DND-41 (cell line): ENCODE results near the gene AIPL1.

ENCODE experiments used
- EZH2 ChIP-seq: IDR thresholded peaks from 3 replicates; pipeline ENCODE4 v1.6.1; 2012; ENCODE audit warnings: borderline replicate concordance, low read depth, mild to moderate bottlenecking, moderate library complexity, low read length, inconsistent platforms; ENCODE audit not compliant: severe bottlenecking
- TF ChIP-seq, protein P1 (sequence below): IDR thresholded peaks from 2 replicates; pipeline ENCODE4 v1.5.1; 2012; ENCODE audit warnings: borderline replicate concordance, low read length, moderate library complexity, mild to moderate bottlenecking; ENCODE audit not compliant: poor library complexity, severe bottlenecking; ENCODE audit errors: extremely low read depth

DNA sequence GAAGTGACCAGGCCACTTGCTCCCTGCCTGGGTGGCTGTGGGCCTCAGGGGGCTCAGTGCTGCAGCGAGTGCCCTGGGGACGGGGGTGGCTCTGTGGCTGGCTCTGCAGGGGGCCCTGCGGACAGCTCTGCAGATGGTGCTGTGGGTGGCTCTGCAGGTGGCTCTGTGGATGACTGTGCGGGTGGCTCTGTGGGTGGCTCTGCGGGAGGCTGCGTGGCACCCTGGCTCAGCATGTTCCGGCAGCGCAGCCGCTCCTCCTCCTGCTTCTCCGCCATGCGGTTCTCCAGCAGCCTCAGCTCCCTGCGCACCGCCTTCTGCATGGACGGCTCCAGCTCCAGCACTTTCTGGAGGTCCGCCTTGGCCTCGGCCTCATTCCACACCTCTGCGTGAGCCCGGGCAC lies 9.5 kb downstream of the AIPL1 start:
- TF ChIP-seq, protein P1, sequence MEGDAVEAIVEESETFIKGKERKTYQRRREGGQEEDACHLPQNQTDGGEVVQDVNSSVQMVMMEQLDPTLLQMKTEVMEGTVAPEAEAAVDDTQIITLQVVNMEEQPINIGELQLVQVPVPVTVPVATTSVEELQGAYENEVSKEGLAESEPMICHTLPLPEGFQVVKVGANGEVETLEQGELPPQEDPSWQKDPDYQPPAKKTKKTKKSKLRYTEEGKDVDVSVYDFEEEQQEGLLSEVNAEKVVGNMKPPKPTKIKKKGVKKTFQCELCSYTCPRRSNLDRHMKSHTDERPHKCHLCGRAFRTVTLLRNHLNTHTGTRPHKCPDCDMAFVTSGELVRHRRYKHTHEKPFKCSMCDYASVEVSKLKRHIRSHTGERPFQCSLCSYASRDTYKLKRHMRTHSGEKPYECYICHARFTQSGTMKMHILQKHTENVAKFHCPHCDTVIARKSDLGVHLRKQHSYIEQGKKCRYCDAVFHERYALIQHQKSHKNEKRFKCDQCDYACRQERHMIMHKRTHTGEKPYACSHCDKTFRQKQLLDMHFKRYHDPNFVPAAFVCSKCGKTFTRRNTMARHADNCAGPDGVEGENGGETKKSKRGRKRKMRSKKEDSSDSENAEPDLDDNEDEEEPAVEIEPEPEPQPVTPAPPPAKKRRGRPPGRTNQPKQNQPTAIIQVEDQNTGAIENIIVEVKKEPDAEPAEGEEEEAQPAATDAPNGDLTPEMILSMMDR, result no peak
- TF ChIP-seq EZH2, result no peak
